Neuronal stem cell (in vitro differentiated cells): ENCODE measurements around the gene PRKCE.

ENCODE experiments used
- DNase-seq: peaks from one replicate; pipeline ENCODE4 v3.0.0-alpha.2; 2013; ENCODE audit warnings: low spot score
- H2AFZ ChIP-seq: one replicate; pipeline ENCODE4 v1.6.1; 2013; ENCODE audit warnings: mild to moderate bottlenecking, low read length, inconsistent platforms
- H2AK5ac ChIP-seq: 2 replicates; pipeline ENCODE4 v1.6.1; 2013; ENCODE audit warnings: low read depth, mild to moderate bottlenecking, inconsistent platforms, low read length, moderate library complexity, mixed read lengths
- H2BK120ac ChIP-seq: 2 replicates; pipeline ENCODE4 v1.6.1; 2013; ENCODE audit warnings: low read depth, mild to moderate bottlenecking, inconsistent platforms, low read length, moderate library complexity, mixed read lengths
- H2BK12ac ChIP-seq: one replicate; pipeline ENCODE4 v1.6.1; 2013; ENCODE audit warnings: low read length, inconsistent platforms
- H2BK15ac ChIP-seq: 2 replicates; pipeline ENCODE4 v1.6.1; 2013; ENCODE audit warnings: mild to moderate bottlenecking, low read length, inconsistent platforms, mixed read lengths
- H2BK5ac ChIP-seq: one replicate; pipeline ENCODE4 v1.6.1; 2013; ENCODE audit warnings: inconsistent platforms, mild to moderate bottlenecking, low read length, moderate library complexity
- H3K14ac ChIP-seq: one replicate; pipeline ENCODE4 v1.6.1; 2013; ENCODE audit warnings: low read length, inconsistent platforms
- H3K18ac ChIP-seq: 2 replicates; pipeline ENCODE4 v1.6.1; 2013; ENCODE audit warnings: low read length, inconsistent platforms
- H3K23ac ChIP-seq: 2 replicates; pipeline ENCODE4 v1.6.1; 2013; ENCODE audit warnings: low read depth, mild to moderate bottlenecking, mixed read lengths, low read length, inconsistent platforms; ENCODE audit not compliant: poor library complexity
- H3K27ac ChIP-seq: replicated peaks from 3 replicates; pipeline ENCODE4 v1.5.1; 2013; ENCODE audit warnings: low read length, inconsistent platforms
- H3K27me3 ChIP-seq, 3 experiments: 2 replicates each; pipeline ENCODE4 v1.6.1; 2013; ENCODE audit warnings: low read length in 3 of 3, mild to moderate bottlenecking in 2 of 3, inconsistent platforms in 1 of 3, low read depth in 1 of 3, mixed read lengths in 1 of 3, moderate library complexity in 1 of 3; ENCODE audit not compliant: control insufficient read depth in 3 of 3, insufficient read depth in 3 of 3
- H3K36me3 ChIP-seq, 2 donors: replicated peaks in 1 of 2; 2 replicates each; pipeline ENCODE4 v1.6.1; 2013; ENCODE audit warnings: low read length in 2 of 2; ENCODE audit not compliant: control insufficient read depth in 2 of 2, insufficient read depth in 2 of 2
- H3K4ac ChIP-seq: 2 replicates; pipeline ENCODE4 v1.6.1; 2013; ENCODE audit warnings: inconsistent platforms, mild to moderate bottlenecking, low read length, moderate library complexity
- H3K4me1 ChIP-seq, 2 donors: 1 replicate in 1 of 2; 2 replicates in 1 of 2; pipeline ENCODE4 v1.6.1; 2013; ENCODE audit warnings: low read length in 2 of 2, low read depth in 1 of 2; ENCODE audit not compliant: control insufficient read depth in 2 of 2, insufficient read depth in 1 of 2
- H3K4me2 ChIP-seq: one replicate; pipeline ENCODE4 v1.6.1; 2013; ENCODE audit warnings: mild to moderate bottlenecking, low read length, inconsistent platforms; ENCODE audit not compliant: insufficient read depth, poor library complexity, severe bottlenecking
- H3K4me3 ChIP-seq, 2 donors: 2 replicates each; pipeline ENCODE4 v1.5.1; 2013; ENCODE audit warnings: low read length in 2 of 2, mild to moderate bottlenecking in 2 of 2, inconsistent platforms in 1 of 2, moderate library complexity in 1 of 2
- H3K79me1 ChIP-seq: one replicate; pipeline ENCODE4 v1.6.1; 2013; ENCODE audit warnings: low read depth, mild to moderate bottlenecking, inconsistent platforms, low read length, moderate library complexity
- H3K9ac ChIP-seq: one replicate; pipeline ENCODE4 v1.6.1; 2013; ENCODE audit warnings: mild to moderate bottlenecking, low read depth, low read length, inconsistent platforms; ENCODE audit not compliant: poor library complexity
- H3K9me3 ChIP-seq, 2 donors: replicated peaks in 1 of 2; 2 replicates each; pipeline versions ENCODE3 to v1.6.1; 2013; ENCODE audit warnings: low read length in 2 of 2, mild to moderate bottlenecking in 2 of 2, inconsistent platforms in 1 of 2, low read depth in 1 of 2, mixed read lengths in 1 of 2, moderate library complexity in 1 of 2; ENCODE audit not compliant: control insufficient read depth in 2 of 2, insufficient read depth in 1 of 2
- H4K8ac ChIP-seq: one replicate; pipeline ENCODE4 v1.6.1; 2013; ENCODE audit warnings: low read depth, mild to moderate bottlenecking, inconsistent platforms, low read length, moderate library complexity
- H4K91ac ChIP-seq: one replicate; pipeline ENCODE4 v1.6.1; 2013; ENCODE audit warnings: low read length, low read depth, mild to moderate bottlenecking, inconsistent platforms; ENCODE audit not compliant: poor library complexity
- WGBS, 2 donors: extraction: QIAGEN DNeasy Blood & Tissue Kit; methylation state at CpG; one replicate each; pipeline ENCODE4 v1.1.7; 2013; ENCODE audit warnings: missing lambda C conversion rate in 2 of 2, mixed read lengths in 1 of 2; ENCODE audit not compliant: insufficient read length in 2 of 2, insufficient replicate concordance in 1 of 2; ENCODE audit errors: extremely low coverage in 2 of 2; 5-methylcytosine and 5-hydroxymethylcytosine counted together

Gene PRKCE

DNA sequence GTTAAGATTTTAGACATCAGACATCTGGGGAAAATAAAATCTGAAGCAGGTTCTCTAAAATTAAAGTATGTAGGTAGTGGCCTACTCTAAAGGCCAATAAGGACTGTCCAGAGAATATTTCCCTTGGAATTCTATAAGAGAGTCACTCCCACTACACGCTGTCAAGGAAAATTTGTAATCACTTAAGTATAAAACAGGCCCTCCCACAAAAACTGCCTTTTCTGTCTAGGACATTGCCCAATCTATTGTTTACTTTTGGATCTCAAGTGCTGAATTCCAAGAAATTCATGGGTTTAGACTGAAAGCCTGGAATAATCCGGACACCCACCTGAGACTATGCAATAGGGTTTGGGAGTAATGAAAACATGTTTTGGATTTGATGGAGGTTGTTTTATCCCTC, 38.7 kb upstream of the PRKCE start:
- Histone ChIP-seq H2BK12ac (no peak overlapping the region), H3K27ac (no peak overlapping the region), H3K4ac (no peak overlapping the region), H2BK120ac (no peak overlapping the region), H4K91ac (no peak overlapping the region), H2AK5ac (no peak overlapping the region), H3K9ac (no peak overlapping the region), H3K18ac (no peak overlapping the region), H2AFZ (no peak overlapping the region), H2BK15ac (no peak overlapping the region), H3K27me3 (no peaks in the 10 kb centered on the region), H3K4me3 (no peak overlapping the region), H3K23ac (no peak overlapping the region), H3K9me3 (no peaks in the 10 kb centered on the region), H3K4me1 (peaks cover 0 to 3% of the 10 kb centered on the region in 2 donors), H2BK5ac (no peak overlapping the region), H3K4me2 (no peak overlapping the region), H3K36me3 (no peaks in the 10 kb centered on the region), H3K14ac (no peak overlapping the region), H3K79me1 (no peaks in the 10 kb centered on the region), H4K8ac (no peak overlapping the region)
- no peak for DNase-seq
- WGBS, 2 donors, result no CpG with 5 or more reads among the region's 2 CpGs

DNA sequence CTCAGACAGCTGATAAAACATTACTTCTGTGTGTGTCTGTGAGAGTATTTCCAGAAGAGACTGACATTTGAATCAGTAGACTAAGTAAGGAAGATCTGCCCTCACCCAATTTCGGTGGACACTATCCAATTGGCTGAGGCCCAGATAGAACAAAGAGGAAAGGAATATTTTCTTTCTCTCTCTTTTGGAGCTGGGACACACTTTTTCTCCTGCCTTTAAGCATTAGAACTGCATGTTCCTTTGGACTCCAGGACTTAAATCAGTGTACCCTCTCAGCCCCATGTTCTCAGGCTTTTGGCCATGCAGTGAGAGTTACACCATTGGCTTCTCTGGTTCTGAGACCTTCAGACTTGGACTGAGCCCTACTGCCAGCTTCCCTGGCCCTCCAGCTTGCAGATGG, 37.1 kb upstream of the PRKCE start:
- no peak for DNase-seq
- no peak overlapping the region for H3K4me2 ChIP-seq
- H3K27ac ChIP-seq, result no peak overlapping the region
- no peak overlapping the region for H2BK15ac ChIP-seq
- H2BK12ac ChIP-seq, result no peak overlapping the region
- H3K9me3 ChIP-seq, result no peaks in the 10 kb centered on the region
- H3K18ac ChIP-seq, result no peak overlapping the region
- no peaks in the 10 kb centered on the region for H3K36me3 ChIP-seq
- WGBS, 2 donors, result no CpG with 5 or more reads among the region's 1 CpG
- H3K14ac ChIP-seq, result no peak overlapping the region
- no peak overlapping the region for H2BK120ac ChIP-seq
- peaks cover 0 to 3% of the 10 kb centered on the region in 2 donors for H3K4me1 ChIP-seq
- no peak overlapping the region for H3K4me3 ChIP-seq
- H3K23ac ChIP-seq, result no peak overlapping the region
- no peak overlapping the region for H2AK5ac ChIP-seq
- no peak overlapping the region for H4K8ac ChIP-seq
- H2AFZ ChIP-seq, result no peak overlapping the region
- H3K9ac ChIP-seq, result no peak overlapping the region
- peaks cover 0 to 4% (median 0%) of the 10 kb centered on the region in 3 experiments for H3K27me3 ChIP-seq
- no peak overlapping the region for H3K4ac ChIP-seq
- no peak overlapping the region for H2BK5ac ChIP-seq
- no peaks in the 10 kb centered on the region for H3K79me1 ChIP-seq
- H4K91ac ChIP-seq, result no peak overlapping the region

DNA sequence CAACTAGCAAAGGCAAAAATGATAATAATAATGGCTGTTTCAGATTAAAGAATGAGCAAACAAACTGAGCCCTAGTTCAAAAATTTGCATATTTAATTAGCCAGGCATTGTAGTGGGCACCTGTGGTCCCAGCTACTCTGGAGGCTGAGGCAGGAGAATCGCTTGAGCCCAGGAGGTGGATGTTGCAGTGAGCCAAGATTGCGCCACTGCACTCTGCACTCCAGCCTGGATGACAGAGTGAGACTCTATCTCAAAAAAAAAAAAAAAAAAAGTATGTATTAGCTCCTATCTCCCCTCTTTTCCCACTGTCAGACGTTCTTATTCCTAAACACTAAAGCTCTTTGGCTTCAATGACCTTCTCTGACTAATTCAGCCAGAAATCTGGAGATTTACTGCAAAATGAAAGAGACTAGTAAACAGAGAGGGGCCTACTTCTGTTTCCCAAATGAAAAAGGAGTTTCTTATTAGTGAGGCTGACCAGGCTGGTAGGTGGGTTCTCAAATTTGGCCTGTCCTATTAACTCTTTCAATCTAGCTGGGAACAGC, 36.5 kb upstream of the PRKCE start:
- DNase-seq, result no peak
- WGBS, 2 donors, result no CpG with 5 or more reads among the region's 3 CpGs
- H3K4me1 ChIP-seq, result no peaks in the 10 kb centered on the region
- no peak overlapping the region for H2AFZ ChIP-seq
- no peak overlapping the region for H2BK120ac ChIP-seq
- H3K27me3 ChIP-seq, result peaks cover 0 to 7% (median 0%) of the 10 kb centered on the region in 3 experiments
- H4K91ac ChIP-seq, result no peak overlapping the region
- H3K79me1 ChIP-seq, result no peaks in the 10 kb centered on the region
- no peaks in the 10 kb centered on the region for H3K36me3 ChIP-seq
- H2AK5ac ChIP-seq, result no peak overlapping the region
- no peak overlapping the region for H3K4me2 ChIP-seq
- no peak overlapping the region for H2BK5ac ChIP-seq
- no peak overlapping the region for H4K8ac ChIP-seq
- H3K14ac ChIP-seq, result no peak overlapping the region
- no peak overlapping the region for H3K27ac ChIP-seq
- no peak overlapping the region for H3K4me3 ChIP-seq
- H3K4ac ChIP-seq, result no peak overlapping the region
- H3K9ac ChIP-seq, result no peak overlapping the region
- H3K23ac ChIP-seq, result no peak overlapping the region
- H2BK15ac ChIP-seq, result no peak overlapping the region
- no peaks in the 10 kb centered on the region for H3K9me3 ChIP-seq
- H3K18ac ChIP-seq, result no peak overlapping the region
- H2BK12ac ChIP-seq, result no peak overlapping the region

GRCh38 chr2:45616658-45617411, 34.6 kb upstream of the PRKCE start:
- Histone ChIP-seq H2BK12ac (no peak overlapping the region), H3K4me3 (no peak overlapping the region), H2BK5ac (no peak overlapping the region), H2BK120ac (no peak overlapping the region), H3K4ac (no peak overlapping the region), H3K9me3 (no peaks in the 10 kb centered on the region), H3K9ac (no peak overlapping the region), H2BK15ac (no peak overlapping the region), H4K8ac (no peak overlapping the region), H3K4me2 (no peak overlapping the region), H3K18ac (no peak overlapping the region), H3K4me1 (no peaks in the 10 kb centered on the region), H4K91ac (no peak overlapping the region), H2AK5ac (no peak overlapping the region), H3K27ac (no peak overlapping the region), H3K79me1 (no peaks in the 10 kb centered on the region), H3K36me3 (no peaks in the 10 kb centered on the region), H3K14ac (no peak overlapping the region), H3K27me3 (peaks cover 0 to 7% (median 0%) of the 10 kb centered on the region in 3 experiments), H3K23ac (no peak overlapping the region), H2AFZ (no peak overlapping the region)
- no CpG with 5 or more reads among the region's 4 CpGs for WGBS, 2 donors
- DNase-seq, result no peak
